NCI-H1417 treated with DMSO at 0.1 percent for 48 hours (cell line): ENCODE data around the gene XPO5.
A peak's percentile ranks its signal among the peaks of the same experiment; 100 is the strongest.
"Not testable (repeated sequence)": the region's sequence is repeated elsewhere in the genome, so short reads cannot be mapped to it uniquely, and the experiment has no call there.

ENCODE experiments used
- DNase-seq: peaks from one replicate; lab custom pipeline; 2025; lab: John Stamatoyannopoulos, UW

The XPO5 gene

GRCh38 chr6:43575772-43576551 lies at the start of gene XPO5, which contains the start of gene POLH:
Gene XPO5, minus strand, starts transcription at chr6:43576038. Its CDS starts 174 bp downstream, at chr6:43575864.
Gene POLH, plus strand, starts transcription at chr6:43576185. Its CDS starts 6,135 bp downstream, at chr6:43582320.
- peak; percentile 76 for DNase-seq

GRCh38 chr6:43625393-43625992 lies 49.7 kb upstream of the XPO5 start:
- DNase-seq: no peak

- no peak for DNase-seq
Observed at GRCh38 chr6:43624786-43625288, 49.0 kb upstream of the XPO5 start.

- DNase-seq: no peak
Observed at GRCh38 chr6:43623880-43624785, 48.3 kb upstream of the XPO5 start.

GRCh38 chr6:43622541-43622940 lies 46.7 kb upstream of the XPO5 start:
- DNase-seq: no peak

GRCh38 chr6:43621836-43622180 lies 46.0 kb upstream of the XPO5 start:
- no peak for DNase-seq

- no peak for DNase-seq
Observed at GRCh38 chr6:43621078-43621835, 45.4 kb upstream of the XPO5 start.

- DNase-seq: no peak
Observed at GRCh38 chr6:43616725-43617472, 41.1 kb upstream of the XPO5 start.

GRCh38 chr6:43614396-43614730 lies 38.5 kb upstream of the XPO5 start:
- DNase-seq: no peak

- no peak for DNase-seq
Observed at GRCh38 chr6:43613721-43614395, 38.0 kb upstream of the XPO5 start.

GRCh38 chr6:43610431-43610830 lies 34.6 kb upstream of the XPO5 start:
- no peak for DNase-seq

- DNase-seq: no peak
Observed at GRCh38 chr6:43609402-43609801, 33.6 kb upstream of the XPO5 start.

GRCh38 chr6:43608807-43609206 lies 33.0 kb upstream of the XPO5 start:
- DNase-seq: no peak

GRCh38 chr6:43608310-43608763 lies 32.5 kb upstream of the XPO5 start:
- peak; percentile 17 for DNase-seq

- no peak for DNase-seq
Observed at GRCh38 chr6:43606019-43606418, 30.2 kb upstream of the XPO5 start.

- no peak for DNase-seq
Observed at GRCh38 chr6:43604174-43604573, 28.3 kb upstream of the XPO5 start.

GRCh38 chr6:43600595-43600994 lies 24.8 kb upstream of the XPO5 start:
- no peak for DNase-seq

- DNase-seq: no peak
Observed at GRCh38 chr6:43593938-43594337, 18.1 kb upstream of the XPO5 start.

- DNase-seq: not testable (repeated sequence)
Observed at GRCh38 chr6:43589564-43589963, 13.7 kb upstream of the XPO5 start.

- DNase-seq: no peak
Observed at GRCh38 chr6:43588194-43588593, 12.4 kb upstream of the XPO5 start.
